ENCODE measurements around the gene NAT16. TPM values are rescaled to one million over a fixed set of nuclear protein-coding genes. Genes with fewer than 3 reads are reported as not detected.

NAT16 gene
- total and polyA plus RNA-seq, 2 of the 8 experiments (the other 6 are each of a cell fraction or from before 2014, with no cell fraction given) = 0.26 to 0.84 TPM

DNA sequence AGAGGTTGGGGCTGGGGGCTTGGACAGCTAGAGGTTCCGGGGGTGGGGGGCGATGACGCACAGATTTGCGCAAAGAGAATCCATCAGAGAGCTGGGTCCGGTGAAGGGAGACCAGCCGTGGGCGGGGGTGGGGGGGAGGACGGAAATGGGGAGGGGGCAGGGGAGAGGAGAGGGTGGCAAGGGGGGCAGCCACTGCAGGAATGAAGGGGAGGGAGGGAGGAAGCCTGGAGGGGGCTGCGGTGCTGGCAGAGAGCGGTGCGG lies 13.5 kb downstream of the NAT16 start (continued):
- TF ChIP-seq KDM5A (IDR thresholded peaks at IDR 0.05; ENCODE audit: low read length) (no peak), SAP30 (IDR thresholded peaks at IDR 0.05; ENCODE audit: insufficient read depth, insufficient replicate concordance, low read length) (no peak), RFX5 (IDR thresholded peaks at IDR 0.05; ENCODE audit: borderline replicate concordance, low read depth, low read length) (no peak)
- TF ChIP-seq, protein P1, sequence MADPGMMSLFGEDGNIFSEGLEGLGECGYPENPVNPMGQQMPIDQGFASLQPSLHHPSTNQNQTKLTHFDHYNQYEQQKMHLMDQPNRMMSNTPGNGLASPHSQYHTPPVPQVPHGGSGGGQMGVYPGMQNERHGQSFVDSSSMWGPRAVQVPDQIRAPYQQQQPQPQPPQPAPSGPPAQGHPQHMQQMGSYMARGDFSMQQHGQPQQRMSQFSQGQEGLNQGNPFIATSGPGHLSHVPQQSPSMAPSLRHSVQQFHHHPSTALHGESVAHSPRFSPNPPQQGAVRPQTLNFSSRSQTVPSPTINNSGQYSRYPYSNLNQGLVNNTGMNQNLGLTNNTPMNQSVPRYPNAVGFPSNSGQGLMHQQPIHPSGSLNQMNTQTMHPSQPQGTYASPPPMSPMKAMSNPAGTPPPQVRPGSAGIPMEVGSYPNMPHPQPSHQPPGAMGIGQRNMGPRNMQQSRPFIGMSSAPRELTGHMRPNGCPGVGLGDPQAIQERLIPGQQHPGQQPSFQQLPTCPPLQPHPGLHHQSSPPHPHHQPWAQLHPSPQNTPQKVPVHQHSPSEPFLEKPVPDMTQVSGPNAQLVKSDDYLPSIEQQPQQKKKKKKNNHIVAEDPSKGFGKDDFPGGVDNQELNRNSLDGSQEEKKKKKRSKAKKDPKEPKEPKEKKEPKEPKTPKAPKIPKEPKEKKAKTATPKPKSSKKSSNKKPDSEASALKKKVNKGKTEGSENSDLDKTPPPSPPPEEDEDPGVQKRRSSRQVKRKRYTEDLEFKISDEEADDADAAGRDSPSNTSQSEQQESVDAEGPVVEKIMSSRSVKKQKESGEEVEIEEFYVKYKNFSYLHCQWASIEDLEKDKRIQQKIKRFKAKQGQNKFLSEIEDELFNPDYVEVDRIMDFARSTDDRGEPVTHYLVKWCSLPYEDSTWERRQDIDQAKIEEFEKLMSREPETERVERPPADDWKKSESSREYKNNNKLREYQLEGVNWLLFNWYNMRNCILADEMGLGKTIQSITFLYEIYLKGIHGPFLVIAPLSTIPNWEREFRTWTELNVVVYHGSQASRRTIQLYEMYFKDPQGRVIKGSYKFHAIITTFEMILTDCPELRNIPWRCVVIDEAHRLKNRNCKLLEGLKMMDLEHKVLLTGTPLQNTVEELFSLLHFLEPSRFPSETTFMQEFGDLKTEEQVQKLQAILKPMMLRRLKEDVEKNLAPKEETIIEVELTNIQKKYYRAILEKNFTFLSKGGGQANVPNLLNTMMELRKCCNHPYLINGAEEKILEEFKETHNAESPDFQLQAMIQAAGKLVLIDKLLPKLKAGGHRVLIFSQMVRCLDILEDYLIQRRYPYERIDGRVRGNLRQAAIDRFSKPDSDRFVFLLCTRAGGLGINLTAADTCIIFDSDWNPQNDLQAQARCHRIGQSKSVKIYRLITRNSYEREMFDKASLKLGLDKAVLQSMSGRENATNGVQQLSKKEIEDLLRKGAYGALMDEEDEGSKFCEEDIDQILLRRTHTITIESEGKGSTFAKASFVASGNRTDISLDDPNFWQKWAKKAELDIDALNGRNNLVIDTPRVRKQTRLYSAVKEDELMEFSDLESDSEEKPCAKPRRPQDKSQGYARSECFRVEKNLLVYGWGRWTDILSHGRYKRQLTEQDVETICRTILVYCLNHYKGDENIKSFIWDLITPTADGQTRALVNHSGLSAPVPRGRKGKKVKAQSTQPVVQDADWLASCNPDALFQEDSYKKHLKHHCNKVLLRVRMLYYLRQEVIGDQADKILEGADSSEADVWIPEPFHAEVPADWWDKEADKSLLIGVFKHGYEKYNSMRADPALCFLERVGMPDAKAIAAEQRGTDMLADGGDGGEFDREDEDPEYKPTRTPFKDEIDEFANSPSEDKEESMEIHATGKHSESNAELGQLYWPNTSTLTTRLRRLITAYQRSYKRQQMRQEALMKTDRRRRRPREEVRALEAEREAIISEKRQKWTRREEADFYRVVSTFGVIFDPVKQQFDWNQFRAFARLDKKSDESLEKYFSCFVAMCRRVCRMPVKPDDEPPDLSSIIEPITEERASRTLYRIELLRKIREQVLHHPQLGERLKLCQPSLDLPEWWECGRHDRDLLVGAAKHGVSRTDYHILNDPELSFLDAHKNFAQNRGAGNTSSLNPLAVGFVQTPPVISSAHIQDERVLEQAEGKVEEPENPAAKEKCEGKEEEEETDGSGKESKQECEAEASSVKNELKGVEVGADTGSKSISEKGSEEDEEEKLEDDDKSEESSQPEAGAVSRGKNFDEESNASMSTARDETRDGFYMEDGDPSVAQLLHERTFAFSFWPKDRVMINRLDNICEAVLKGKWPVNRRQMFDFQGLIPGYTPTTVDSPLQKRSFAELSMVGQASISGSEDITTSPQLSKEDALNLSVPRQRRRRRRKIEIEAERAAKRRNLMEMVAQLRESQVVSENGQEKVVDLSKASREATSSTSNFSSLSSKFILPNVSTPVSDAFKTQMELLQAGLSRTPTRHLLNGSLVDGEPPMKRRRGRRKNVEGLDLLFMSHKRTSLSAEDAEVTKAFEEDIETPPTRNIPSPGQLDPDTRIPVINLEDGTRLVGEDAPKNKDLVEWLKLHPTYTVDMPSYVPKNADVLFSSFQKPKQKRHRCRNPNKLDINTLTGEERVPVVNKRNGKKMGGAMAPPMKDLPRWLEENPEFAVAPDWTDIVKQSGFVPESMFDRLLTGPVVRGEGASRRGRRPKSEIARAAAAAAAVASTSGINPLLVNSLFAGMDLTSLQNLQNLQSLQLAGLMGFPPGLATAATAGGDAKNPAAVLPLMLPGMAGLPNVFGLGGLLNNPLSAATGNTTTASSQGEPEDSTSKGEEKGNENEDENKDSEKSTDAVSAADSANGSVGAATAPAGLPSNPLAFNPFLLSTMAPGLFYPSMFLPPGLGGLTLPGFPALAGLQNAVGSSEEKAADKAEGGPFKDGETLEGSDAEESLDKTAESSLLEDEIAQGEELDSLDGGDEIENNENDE (IDR thresholded peaks at IDR 0.05; ENCODE audit: insufficient replicate concordance, low read length) = no peak

Measured in H1 (cell line).